Heart left ventricle (tissue), 13 donors: Measurements from ENCODE around the gene ACBD3.

Experiments used
- CTCF ChIP-seq, 12 donors: fragments of 200-600 bp; sonication (generic) in 4 of 12; IDR thresholded peaks; one replicate each; pipeline versions ENCODE4 v1.5.0 to v1.8.0; 2018 to 2022; ENCODE audit warnings: antibody characterized with exemption in 12 of 12, mild to moderate bottlenecking in 5 of 12
- POLR2A ChIP-seq, 2 donors: fragments of 450-650 bp; IDR thresholded peaks; one replicate each; pipeline ENCODE4 v1.6.1; 2017; ENCODE audit warnings: antibody characterized with exemption in 2 of 2, mild to moderate bottlenecking in 2 of 2, moderate library complexity in 2 of 2
- donor health status: ischemic (EF 13 %, LVEDD 7.1; RV severe dilation, severe dysfunction).
- donor health status: DM: no; HTN: yes; CAD: no.
- donor health status: DM: no; HTN: no; CAD: no.
- donor health status: ischemic (EF 25% LVEDD 6.9; RV normal size, moderate dysfunction).
- donor health status: ischemic (EF 25% LVEDD 5.7; RV mildly dilated, moderate dysfunction).
- donor health status: ischemic (EF 35%, LVEDD 5.7; RV mildly dilated, moderate dysfunction).
- donor health status: nonischemic (EF 11% LVEDD 7.7; RV severe dilation, severe dysfunction).
- donor health status: DM: yes; HTN: yes; CAD: no.
- donor health status: PGD.
- donor health status: ischemic (EF 29% LVEDD 5.4; RV normal size, mild dysfunction).
- donor health status: nonischemic (EF 23%, LVEDD 6.1; RV moderate dilation, normal function).

GRCh38 chr1:226158457-226158856 lies 28.1 kb downstream of the ACBD3 start:
- no peak for TF ChIP-seq POLR2A (IDR thresholded peaks at IDR 0.05)
- no peak for TF ChIP-seq CTCF (IDR thresholded peaks at IDR 0.05)
